ENCODE data around the gene LDB2.

DNA sequence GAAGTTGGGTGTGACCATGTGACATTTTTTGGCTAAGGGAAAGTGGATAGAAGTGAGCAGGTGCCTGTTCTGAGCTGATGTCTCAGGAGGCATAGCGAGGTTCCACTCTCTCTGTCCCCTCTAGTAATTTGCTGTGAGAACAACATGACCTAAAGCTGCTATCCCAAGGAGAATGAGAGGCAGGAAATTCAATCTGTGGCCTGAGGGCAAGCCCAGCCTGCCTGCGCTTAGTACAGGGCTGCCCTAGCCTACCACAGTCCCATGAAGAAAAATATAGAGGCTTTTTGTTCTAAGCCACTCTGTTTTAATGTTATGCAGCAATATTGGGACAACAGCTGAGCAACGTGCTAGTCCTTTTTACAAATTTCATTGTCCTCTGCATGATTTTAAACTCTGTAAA, 193.1 kb downstream of the LDB2 start:
- TF ChIP-seq, protein P1, sequence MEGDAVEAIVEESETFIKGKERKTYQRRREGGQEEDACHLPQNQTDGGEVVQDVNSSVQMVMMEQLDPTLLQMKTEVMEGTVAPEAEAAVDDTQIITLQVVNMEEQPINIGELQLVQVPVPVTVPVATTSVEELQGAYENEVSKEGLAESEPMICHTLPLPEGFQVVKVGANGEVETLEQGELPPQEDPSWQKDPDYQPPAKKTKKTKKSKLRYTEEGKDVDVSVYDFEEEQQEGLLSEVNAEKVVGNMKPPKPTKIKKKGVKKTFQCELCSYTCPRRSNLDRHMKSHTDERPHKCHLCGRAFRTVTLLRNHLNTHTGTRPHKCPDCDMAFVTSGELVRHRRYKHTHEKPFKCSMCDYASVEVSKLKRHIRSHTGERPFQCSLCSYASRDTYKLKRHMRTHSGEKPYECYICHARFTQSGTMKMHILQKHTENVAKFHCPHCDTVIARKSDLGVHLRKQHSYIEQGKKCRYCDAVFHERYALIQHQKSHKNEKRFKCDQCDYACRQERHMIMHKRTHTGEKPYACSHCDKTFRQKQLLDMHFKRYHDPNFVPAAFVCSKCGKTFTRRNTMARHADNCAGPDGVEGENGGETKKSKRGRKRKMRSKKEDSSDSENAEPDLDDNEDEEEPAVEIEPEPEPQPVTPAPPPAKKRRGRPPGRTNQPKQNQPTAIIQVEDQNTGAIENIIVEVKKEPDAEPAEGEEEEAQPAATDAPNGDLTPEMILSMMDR (conservative IDR thresholded peaks at IDR 0.05; ENCODE audit: low read length): no peak
- no peak for TF ChIP-seq EZH2phosphoT487 (IDR thresholded peaks at IDR 0.05; ENCODE audit: borderline replicate concordance, low read depth, low read length)
